MM.1S (cell line): ENCODE measurements around the gene POLRMT.

Experiments used
- EZH2 ChIP-seq: fragments of 300-600 bp; sonication (generic); optimal IDR thresholded peaks from 2 replicates; pipeline ENCODE3; 2017; ENCODE audit warnings: low read depth, mild to moderate bottlenecking, antibody characterized with exemption, low read length, mixed read lengths
- EZH2phosphoT487 ChIP-seq: fragments of 300-600 bp; sonication (generic); IDR thresholded peaks from 2 replicates; pipeline ENCODE4 v1.6.1; 2018; ENCODE audit warnings: antibody characterized with exemption, low read length
- TF ChIP-seq, protein P1 (sequence below): fragments of 300-600 bp; sonication (generic); IDR thresholded peaks from 2 replicates; pipeline ENCODE4 v1.5.1; 2016; ENCODE audit warnings: antibody characterized with exemption, low read length, mixed read lengths

GRCh38 chr19:624433-625109 is 8.8 kb downstream of the POLRMT start:
- no peak for TF ChIP-seq EZH2
- TF ChIP-seq, protein P1, sequence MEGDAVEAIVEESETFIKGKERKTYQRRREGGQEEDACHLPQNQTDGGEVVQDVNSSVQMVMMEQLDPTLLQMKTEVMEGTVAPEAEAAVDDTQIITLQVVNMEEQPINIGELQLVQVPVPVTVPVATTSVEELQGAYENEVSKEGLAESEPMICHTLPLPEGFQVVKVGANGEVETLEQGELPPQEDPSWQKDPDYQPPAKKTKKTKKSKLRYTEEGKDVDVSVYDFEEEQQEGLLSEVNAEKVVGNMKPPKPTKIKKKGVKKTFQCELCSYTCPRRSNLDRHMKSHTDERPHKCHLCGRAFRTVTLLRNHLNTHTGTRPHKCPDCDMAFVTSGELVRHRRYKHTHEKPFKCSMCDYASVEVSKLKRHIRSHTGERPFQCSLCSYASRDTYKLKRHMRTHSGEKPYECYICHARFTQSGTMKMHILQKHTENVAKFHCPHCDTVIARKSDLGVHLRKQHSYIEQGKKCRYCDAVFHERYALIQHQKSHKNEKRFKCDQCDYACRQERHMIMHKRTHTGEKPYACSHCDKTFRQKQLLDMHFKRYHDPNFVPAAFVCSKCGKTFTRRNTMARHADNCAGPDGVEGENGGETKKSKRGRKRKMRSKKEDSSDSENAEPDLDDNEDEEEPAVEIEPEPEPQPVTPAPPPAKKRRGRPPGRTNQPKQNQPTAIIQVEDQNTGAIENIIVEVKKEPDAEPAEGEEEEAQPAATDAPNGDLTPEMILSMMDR: no peak
- no peak for TF ChIP-seq EZH2phosphoT487
